HG02759 (cell line): ENCODE results near the gene AAK1.

Source experiments
- ATAC-seq: cut with Tn5 transposase; IDR thresholded peaks from one replicate; pipeline ENCODE4 v1.9.1; 2021; ENCODE audit warnings: mild to moderate bottlenecking, moderate library complexity; ENCODE audit not compliant: unreplicated experiment

Gene AAK1

GRCh38 chr2:69547984-69548715, 95.4 kb downstream of the AAK1 start:
- ATAC-seq, result no peak

- no peak for ATAC-seq
These were observed 96.9 kb downstream of the AAK1 start for GRCh38 chr2:69546646-69547045.

GRCh38 chr2:69545477-69545932, 98.0 kb downstream of the AAK1 start:
- ATAC-seq, result peak; percentile 63

- ATAC-seq, result no peak
These were observed 98.6 kb downstream of the AAK1 start for GRCh38 chr2:69544951-69545350.

- ATAC-seq, result no peak
These were observed 104.0 kb downstream of the AAK1 start for GRCh38 chr2:69539549-69539908.

- no peak for ATAC-seq
These were observed 104.5 kb downstream of the AAK1 start for GRCh38 chr2:69538872-69539548.

- ATAC-seq, result no peak
These were observed 105.3 kb downstream of the AAK1 start for GRCh38 chr2:69538249-69538648.

- peak; percentile 69 for ATAC-seq
These were observed 107.7 kb downstream of the AAK1 start for GRCh38 chr2:69535817-69536241.

- ATAC-seq, result no peak
These were observed 112.4 kb downstream of the AAK1 start for GRCh38 chr2:69531186-69531585.

GRCh38 chr2:69529480-69529879, 114.1 kb downstream of the AAK1 start:
- no peak for ATAC-seq

GRCh38 chr2:69525261-69525660, 118.3 kb downstream of the AAK1 start:
- no peak for ATAC-seq

GRCh38 chr2:69524799-69525198, 118.7 kb downstream of the AAK1 start:
- ATAC-seq, result no peak

GRCh38 chr2:69521747-69522146, 121.8 kb downstream of the AAK1 start:
- ATAC-seq, result no peak

GRCh38 chr2:69518841-69519240, 124.7 kb downstream of the AAK1 start:
- ATAC-seq, result no peak

- no peak for ATAC-seq
These were observed 126.1 kb downstream of the AAK1 start for GRCh38 chr2:69517410-69517809.

GRCh38 chr2:69514819-69515218, 128.7 kb downstream of the AAK1 start:
- ATAC-seq, result no peak

GRCh38 chr2:69514406-69514805, 129.1 kb downstream of the AAK1 start:
- no peak for ATAC-seq

- no peak for ATAC-seq
These were observed 131.1 kb downstream of the AAK1 start for GRCh38 chr2:69512446-69512845.

- ATAC-seq, result no peak
These were observed 133.3 kb downstream of the AAK1 start for GRCh38 chr2:69510204-69510603.

- ATAC-seq, result no peak
These were observed 133.8 kb downstream of the AAK1 start for GRCh38 chr2:69509750-69510140.

GRCh38 chr2:69509011-69509749, 134.4 kb downstream of the AAK1 start:
- no peak for ATAC-seq

GRCh38 chr2:69505710-69506109, 137.8 kb downstream of the AAK1 start:
- ATAC-seq, result no peak
